AG10803 (cell line): ENCODE results near the gene NACC1.
A peak's percentile ranks its signal among the peaks of the same experiment; 100 is the strongest.

Experiments used
- DNase-seq: peaks from one replicate; pipeline ENCODE4 v3.0.0; 2010; ENCODE audit warnings: low read depth
- H3K4me3 ChIP-seq: 2 replicates; pipeline ENCODE4 v1.5.1; 2011; ENCODE audit warnings: mild to moderate bottlenecking, low read length, control low read depth
- TF ChIP-seq, protein P1 (sequence below): conservative IDR thresholded peaks from 2 replicates; pipeline ENCODE4 v1.5.1; 2011; ENCODE audit warnings: mild to moderate bottlenecking, low read length, control low read depth, inconsistent platforms

The NACC1 gene

DNA sequence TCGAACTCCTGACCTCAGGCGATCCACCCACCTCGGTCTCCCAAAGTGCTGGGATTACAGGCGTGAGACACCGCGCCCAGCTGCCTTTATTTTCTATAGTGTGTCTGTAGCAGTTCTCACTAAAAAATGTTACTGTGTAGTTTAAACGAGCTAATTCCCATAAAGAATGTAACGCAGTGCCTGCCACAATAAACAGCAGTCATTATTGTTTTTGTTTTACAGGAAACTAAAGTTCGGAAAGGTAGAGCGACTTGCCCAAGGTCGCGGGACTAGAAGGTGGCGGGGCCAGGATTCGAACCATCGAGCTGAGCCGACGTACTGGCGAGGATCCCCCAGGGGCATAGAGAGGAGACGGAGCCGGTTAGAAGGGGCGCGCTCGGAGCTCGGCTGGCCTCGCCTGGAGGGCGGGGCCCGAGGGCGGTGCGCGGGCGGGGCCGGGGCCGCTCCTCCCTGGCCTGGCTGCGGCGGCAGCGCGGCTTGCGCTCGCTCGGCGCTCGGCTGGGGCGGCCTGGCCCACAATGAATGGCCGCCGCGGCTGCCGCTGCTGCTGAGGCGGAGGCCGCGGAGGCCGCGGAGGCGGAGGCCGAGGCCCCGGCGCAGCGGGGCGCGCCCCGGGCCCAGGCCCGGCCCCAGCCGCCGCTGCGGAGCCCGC is at the start of gene NACC1:
NACC1 (plus strand) TSS at position 493 of the 652 bp plus-strand sequence. CDS start 16,944 bp downstream, outside the sequence.
- DNase-seq: peak; percentile 86
- peak within 1 kb of the TSS; percentile 96 for H3K4me3 ChIP-seq
- TF ChIP-seq, protein P1, sequence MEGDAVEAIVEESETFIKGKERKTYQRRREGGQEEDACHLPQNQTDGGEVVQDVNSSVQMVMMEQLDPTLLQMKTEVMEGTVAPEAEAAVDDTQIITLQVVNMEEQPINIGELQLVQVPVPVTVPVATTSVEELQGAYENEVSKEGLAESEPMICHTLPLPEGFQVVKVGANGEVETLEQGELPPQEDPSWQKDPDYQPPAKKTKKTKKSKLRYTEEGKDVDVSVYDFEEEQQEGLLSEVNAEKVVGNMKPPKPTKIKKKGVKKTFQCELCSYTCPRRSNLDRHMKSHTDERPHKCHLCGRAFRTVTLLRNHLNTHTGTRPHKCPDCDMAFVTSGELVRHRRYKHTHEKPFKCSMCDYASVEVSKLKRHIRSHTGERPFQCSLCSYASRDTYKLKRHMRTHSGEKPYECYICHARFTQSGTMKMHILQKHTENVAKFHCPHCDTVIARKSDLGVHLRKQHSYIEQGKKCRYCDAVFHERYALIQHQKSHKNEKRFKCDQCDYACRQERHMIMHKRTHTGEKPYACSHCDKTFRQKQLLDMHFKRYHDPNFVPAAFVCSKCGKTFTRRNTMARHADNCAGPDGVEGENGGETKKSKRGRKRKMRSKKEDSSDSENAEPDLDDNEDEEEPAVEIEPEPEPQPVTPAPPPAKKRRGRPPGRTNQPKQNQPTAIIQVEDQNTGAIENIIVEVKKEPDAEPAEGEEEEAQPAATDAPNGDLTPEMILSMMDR: no peak

DNA sequence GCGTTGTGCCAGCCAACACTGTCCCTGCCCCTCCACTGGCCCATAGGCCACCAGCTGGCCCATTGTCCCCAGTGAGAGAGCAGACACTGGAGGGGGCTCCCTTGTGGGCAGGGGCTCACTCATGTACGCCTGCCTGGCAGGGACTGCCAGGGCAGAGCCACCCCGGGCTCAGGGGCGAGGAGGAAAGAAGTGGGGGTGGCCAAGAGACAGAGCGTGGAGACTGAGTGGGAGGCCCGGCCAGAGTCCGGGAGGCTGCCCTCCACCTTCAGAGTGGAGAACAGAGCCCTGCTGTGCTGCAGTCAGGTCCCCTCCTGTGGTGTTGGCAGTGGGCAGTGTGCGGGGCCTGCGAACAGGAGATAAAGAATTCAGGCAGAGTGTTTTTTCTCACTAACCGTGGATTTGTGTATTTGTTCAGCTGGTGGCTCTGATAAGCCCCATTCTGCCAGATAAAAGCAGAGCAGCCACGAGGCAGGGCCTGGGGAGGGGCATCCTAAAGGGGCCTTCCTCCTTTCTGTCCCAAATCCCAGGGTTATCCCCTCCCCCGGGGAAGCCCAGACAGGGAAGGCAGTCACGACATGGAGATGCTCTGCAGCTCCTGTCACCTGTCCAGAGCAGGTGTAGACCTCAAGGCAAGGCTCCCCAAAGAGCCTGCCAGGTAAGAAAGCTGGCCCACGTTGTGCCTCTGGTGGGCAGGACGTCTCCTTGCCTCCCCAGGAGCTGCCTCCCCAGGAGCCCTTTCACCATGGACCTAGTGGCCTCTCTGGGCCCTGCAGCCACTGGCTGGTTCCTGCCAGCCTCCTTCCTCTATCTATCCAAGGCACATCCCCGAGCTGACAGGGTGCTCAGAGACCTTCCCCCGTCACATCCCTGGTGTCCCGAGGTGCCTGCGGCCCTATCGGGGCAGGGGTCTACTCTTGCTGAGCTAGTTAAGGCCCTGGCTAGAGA is 48.4 kb upstream of the NACC1 start:
- no peak for DNase-seq

GRCh38 chr19:13070425-13071140 is 47.5 kb upstream of the NACC1 start:
- DNase-seq: no peak
- H3K4me3 ChIP-seq: no peak overlapping the region
- TF ChIP-seq, protein P1: no peak

More for the DNA sequence above, 48.4 kb upstream of the NACC1 start:
- no peak overlapping the region for H3K4me3 ChIP-seq
- TF ChIP-seq, protein P1: no peak

GRCh38 chr19:13071444-13072187 is 46.4 kb upstream of the NACC1 start:
- H3K4me3 ChIP-seq: no peak overlapping the region
- no peak for DNase-seq
- TF ChIP-seq, protein P1: no peak

DNA sequence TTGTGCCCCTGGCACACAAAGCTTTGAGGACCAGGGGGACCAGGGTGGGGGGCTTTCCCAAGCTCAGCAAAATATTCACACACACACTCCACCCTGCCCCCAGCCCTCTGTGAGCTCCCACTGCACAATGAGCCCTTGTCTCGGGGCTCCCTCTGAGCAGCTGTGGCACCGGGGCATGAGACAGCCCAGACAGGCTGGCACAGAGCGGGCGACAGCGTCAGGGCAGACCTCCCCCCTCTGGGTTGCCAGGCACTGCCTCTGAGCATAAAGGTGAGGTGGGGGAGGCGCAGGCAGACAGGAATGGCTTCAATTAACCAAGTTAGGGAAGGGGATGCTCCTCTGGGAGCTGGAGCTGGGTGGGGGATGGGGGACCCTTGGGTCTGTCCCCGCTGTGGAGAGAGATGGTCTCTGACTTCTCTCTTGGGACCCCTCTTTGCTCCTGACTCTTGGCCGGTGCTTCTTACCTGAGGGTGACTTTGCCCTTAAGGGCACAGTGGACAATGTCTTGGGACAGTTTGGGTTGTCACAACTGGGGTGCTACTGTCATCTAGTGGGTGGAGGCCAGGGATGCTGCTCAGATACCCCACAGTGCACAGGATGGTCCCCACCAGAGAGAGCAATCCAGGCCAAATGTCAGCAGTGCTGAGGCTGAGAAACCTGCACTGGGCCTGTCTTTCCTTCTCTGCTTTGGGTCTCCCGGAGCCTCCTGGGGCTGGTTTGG is 45.7 kb upstream of the NACC1 start:
- no peak for DNase-seq
- TF ChIP-seq, protein P1: no peak
- H3K4me3 ChIP-seq: no peak overlapping the region

DNA sequence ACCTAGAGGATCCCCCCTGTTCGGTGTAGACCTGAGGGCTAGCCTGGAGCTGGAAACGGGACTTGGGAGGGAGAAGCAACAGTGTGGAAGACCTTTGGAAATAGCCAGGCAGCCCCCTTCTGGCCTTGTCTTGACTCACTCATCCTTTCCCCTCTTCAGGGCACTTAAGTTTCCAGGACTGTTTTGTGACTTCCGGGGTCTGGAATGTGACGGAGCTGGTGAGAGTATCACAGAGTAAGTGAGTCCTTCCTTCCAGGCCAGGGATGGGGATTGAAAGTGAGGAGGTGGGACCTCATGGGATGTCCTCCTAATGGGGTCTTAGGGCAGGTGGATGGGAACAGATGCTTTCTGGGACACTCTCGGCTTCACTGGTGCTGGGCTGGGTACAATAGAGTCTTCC is 44.8 kb upstream of the NACC1 start:
- no peak for DNase-seq
- TF ChIP-seq, protein P1: no peak
- H3K4me3 ChIP-seq: no peak overlapping the region
